NCI-H82 treated with DMSO at 0.1 percent for 48 hours (cell line): ENCODE data around the gene FBN1.

ENCODE experiments used
- DNase-seq: peaks from one replicate; lab custom pipeline; 2025; ENCODE audit not compliant: unreplicated experiment; lab: John Stamatoyannopoulos, UW

The FBN1 gene

DNA sequence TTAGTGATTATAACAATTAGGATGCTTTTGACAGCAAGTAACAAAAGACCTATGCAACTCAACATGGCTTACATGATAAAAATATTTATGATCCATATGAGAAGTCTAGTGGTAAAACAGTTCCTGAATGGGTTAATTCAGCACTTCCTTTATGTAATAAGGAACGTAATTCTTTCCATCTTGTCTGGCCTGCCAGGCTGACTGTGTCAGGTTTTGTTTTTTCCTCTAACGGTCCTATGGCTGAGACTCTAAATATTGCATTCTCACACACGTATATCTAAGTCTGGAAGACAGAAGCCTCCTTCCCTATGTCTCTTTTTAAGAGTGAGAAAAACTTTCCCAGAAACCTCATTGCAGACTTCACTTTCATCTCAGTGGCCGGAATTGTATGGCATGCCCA lies 263.6 kb downstream of the FBN1 start:
- DNase-seq = no peak

DNA sequence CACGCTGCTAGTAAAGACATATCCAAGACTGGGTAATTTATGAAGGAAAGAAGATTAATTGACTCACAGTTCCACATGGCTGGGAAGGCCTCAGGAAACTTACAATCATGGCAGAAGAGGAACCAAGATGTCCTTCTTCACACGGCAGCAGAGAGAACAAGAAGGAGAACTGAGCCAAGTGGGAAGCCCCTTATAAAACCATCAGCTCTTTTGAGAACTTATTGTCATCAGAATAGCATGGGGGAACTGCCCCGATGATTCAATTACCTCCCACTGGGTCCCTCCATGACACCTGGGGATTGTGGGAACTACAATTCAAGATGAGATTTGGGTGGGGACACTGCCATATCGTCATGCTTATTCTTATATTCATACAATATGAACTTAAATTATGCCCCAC lies 265.3 kb downstream of the FBN1 start:
- no peak for DNase-seq

DNA sequence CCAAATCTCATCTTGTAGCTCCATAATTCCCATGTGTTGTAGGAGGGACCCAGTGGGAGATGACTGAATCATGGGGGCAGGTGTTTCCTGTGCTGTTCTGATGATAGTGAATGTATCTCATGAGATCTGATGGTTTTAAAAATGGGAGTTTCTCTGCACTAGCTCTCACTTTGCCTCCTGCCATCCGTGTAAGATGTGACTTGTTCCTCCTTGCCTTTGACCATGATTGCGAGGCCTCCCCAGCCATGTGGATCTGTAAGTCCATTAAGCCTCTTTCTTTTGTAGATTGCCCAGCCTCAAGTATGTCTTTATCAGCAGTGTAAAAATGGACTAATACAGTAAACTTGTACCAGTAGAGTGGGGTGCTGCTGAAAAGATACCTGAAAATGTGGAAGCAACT lies 269.7 kb downstream of the FBN1 start:
- DNase-seq = no peak

DNA sequence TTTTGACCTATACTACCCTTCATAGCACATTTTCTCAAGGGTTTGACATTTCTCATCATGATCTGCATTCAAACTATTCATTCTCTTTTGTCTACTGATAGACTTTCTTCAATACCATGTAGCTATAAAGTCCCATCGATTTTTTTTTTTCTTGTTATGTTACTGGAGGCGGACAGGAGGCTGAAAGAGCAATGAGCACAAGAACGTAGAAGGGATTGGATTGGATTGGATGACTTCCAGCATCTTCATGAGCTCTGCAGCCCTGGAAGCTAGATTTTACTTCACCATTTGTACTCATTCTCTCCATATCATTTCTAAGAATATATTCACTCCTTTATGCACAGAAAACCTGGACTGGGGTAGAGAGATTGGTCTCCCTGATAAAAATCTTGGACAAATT lies 271.0 kb downstream of the FBN1 start:
- no peak for DNase-seq

DNA sequence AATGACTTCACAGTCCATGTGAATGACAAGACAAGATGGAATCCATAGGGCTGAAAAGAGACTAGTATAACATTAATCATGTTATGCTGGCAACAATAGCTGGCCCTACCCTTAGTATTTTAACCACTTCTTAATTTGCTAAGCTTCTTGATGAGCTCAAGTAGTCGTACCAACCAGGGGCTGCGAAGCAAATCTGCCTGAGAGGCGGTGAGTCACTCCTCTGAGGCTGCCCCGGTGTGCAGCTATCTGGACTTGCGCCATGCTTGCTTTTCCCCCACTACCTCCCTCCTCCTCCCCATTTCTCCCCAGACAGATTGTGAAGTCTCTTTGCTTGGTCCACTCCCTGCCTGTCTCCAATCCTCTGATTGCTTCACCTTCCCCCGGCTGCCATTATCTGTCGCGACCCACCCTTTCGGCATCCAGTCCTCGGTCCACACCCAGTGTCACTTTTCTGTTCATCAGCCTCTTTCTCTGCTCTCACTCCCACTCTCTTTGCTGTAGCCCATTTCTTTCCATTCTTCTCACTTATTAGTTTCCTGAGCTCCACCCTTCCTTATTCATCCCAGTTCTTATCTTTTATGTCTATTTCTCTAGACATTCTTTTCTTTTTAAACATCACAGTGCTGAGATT lies 271.6 kb downstream of the FBN1 start:
- DNase-seq = no peak

DNA sequence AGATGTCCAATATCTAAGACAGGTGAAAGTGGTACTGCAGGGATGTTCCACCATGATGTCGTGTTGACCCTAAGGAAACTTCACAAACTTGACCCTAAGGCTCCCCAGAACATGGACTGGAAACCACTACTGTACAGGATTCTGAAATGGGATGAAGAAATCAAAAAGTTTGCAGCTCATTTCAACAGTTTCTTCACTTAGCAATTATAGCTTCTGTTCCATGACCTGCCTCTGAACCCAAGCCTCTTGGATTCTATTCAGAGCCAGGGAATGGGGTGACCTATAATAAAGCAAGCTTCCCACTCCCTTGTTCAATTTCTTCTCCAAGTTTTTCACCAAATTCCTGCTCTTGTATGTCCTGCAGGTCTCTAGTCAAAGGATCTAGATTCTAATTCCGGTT lies 273.5 kb downstream of the FBN1 start:
- DNase-seq = no peak

GRCh38 chr15:48371550-48371949 lies 274.0 kb downstream of the FBN1 start:
- DNase-seq = no peak

DNA sequence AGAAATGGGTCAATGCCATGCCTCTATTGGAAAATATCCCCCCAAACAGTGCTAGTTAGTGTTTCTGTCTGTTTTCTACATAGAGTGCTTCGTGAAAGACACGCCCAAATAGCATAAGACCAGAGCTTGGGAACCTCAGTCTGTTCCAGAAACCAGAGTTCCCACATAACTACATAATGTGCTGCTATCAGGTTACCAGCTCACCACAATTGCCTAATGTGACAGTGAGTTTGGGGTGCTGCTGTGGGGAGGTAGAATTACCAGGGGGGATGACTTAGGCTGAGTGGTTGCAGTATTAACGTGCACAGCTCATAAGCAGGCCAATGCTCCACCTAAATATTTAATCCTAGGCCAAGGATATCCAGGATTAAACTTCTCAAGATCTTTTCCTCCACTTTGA lies 275.0 kb downstream of the FBN1 start:
- DNase-seq = no peak

DNA sequence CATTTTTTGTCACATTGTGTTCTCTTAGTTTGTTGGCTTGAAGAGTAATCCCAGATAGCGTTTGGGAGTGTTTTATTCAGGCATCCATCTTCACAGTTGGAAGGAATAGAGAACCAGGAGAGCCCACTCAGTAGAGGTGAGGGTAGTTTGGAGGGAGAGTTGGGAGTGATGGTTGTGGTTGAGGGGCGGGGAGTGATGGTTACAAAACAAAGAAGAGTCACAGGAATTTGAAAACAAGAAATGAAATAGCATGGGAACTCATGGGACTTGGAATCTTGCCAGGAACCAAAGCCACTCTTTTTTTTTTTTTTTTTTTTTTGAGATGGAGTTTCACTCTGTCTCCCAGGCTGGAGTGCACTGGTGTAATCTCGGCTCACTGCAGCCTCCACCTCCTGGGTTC lies 278.0 kb downstream of the FBN1 start:
- DNase-seq = no peak

DNA sequence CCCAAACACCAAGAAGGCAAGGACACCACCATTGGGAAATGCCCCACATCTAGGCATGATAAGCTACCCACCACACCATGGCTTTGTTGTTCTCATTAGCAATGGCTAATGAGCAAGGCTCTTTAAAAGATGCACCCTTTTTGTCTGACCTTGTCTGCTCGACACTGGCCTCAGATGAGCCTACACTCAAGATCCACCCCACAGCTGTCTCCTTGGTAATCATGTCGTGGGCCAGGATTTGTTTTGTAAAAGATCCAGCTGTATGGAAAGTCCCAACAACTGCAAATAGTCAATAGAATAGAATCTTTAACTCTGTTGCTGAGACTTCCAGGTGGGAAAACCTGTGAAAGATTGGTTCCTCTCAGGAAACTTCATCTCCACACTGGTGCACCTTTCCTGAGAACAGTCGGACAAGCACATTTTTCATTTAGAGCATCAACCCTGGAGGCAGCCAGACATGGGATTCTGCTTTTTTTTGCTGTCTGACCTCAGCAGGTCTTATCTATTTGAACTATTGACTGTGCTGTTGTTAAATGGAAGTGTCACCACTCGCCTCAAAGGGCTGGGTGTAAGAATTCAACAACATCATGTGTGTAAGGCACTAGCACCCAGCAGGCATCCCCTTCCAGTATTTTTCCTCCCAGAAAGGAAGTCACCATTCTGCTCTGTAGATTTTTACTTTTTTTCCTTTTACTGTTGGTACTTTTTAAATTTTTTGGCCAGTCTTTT lies 278.8 kb downstream of the FBN1 start:
- no peak for DNase-seq

DNA sequence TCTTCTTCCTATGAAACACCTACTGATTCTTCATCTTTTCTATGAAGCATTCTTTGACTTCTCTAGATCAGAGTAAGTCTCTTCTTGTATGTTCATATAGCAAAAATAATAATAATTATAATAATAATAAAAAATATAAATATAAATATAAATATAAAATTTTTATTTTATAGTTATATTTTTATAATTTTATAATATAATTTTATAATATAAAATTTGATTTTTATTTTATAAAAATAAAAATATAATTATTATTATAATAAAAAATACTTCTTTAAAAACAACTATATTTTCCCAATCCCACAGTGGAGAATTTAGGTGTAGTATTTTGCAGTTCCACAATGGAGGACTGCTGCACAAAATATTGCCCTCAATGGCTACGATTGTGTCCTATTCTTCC lies 279.9 kb downstream of the FBN1 start:
- no peak for DNase-seq

GRCh38 chr15:48363474-48363873 lies 282.0 kb downstream of the FBN1 start:
- no peak for DNase-seq

DNA sequence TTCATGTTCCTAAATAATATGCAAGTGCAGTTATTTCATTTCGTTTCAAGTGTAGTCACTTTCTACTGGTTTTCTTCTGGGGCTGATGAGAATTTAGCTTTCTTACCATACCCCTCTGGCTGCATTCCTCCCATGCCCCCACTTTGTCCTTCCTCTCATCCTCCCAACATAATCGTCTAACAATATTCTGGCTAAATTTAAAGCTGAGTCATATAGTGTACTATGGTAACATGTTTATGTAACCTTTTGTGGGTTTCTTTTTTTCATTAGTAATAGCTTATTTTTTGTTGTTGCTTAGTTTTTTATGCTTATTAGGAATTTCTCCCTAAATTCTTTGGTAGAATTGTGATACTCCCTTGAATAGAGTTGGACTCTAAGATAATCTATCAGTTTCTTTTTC lies 283.8 kb downstream of the FBN1 start:
- DNase-seq = no peak

DNA sequence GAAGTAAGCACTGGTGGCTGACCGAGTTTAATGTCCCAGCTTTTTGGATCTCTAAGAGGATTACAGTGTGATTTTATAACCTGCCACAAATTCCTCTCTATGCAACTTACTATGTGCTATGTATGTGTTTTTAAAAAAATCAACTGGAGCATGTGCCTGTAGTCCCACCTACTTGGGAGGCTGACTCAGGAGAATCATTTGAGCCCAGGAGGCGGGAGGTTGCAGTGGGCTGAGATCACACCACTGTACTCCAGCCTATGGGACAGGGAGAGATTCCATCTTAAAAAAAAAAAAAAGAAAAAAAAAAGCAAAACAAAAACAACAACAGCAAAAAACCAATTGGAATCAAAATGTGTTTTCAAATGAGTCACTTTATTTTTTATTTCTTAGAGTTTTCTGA lies 284.7 kb downstream of the FBN1 start:
- no peak for DNase-seq
